H1 (cell line): ENCODE results near the gene ARHGAP15. TPM values are rescaled to one million over a fixed set of nuclear protein-coding genes. Genes with fewer than 3 reads are reported as not detected.

Experiments
- CTCF ChIA-PET: fragments of 300-600 bp; sonication (Branson Sonifier 250); formaldehyde crosslinking; loops from one replicate; lab custom pipeline; 2021; ENCODE audit not compliant: partially characterized antibody; lab: Charles Lee
- POLR2A ChIA-PET: fragments of 300-600 bp; sonication (Branson Sonifier 250); formaldehyde crosslinking; loops from one replicate; lab custom pipeline; 2021; ENCODE audit warnings: inconsistent platforms; ENCODE audit not compliant: partially characterized antibody; lab: Charles Lee
- DNase-seq, 2 experiments: peaks; one replicate each; pipeline versions ENCODE4 v3.0.0 to v3.0.0-alpha.2; 2010 to 2022; ENCODE audit warnings: low spot score in 2 of 2, low read depth in 1 of 2, mixed read lengths in 1 of 2
- FAIRE-seq: peaks from 2 replicates; lab custom pipeline; 2011; peaks lifted over from hg19 to GRCh38; lab: Jason Lieb, UNC
- H2AFZ ChIP-seq: 2 replicates; pipeline ENCODE4 v1.8.1; 2012; ENCODE audit warnings: low read length, inconsistent platforms
- H2AK5ac ChIP-seq: 2 replicates; pipeline ENCODE4 v1.6.1; 2013; ENCODE audit warnings: low read depth, low read length
- H2BK120ac ChIP-seq: replicated peaks from 2 replicates; pipeline ENCODE3; 2013; ENCODE audit warnings: low read depth, low read length, inconsistent platforms
- H2BK12ac ChIP-seq: 2 replicates; pipeline ENCODE4 v1.6.1; 2013; ENCODE audit warnings: low read depth, low read length
- H2BK15ac ChIP-seq: 2 replicates; pipeline ENCODE4 v1.6.1; 2013; ENCODE audit warnings: low read length
- H2BK20ac ChIP-seq: 2 replicates; pipeline ENCODE4 v1.6.1; 2013; ENCODE audit warnings: low read length
- H2BK5ac ChIP-seq: 2 replicates; pipeline ENCODE4 v1.6.1; 2013; ENCODE audit warnings: low read depth, low read length
- H3K14ac ChIP-seq: 2 replicates; pipeline ENCODE4 v1.6.1; 2013; ENCODE audit warnings: inconsistent platforms; ENCODE audit not compliant: insufficient read length
- H3K18ac ChIP-seq: 2 replicates; pipeline ENCODE4 v1.6.1; 2013; ENCODE audit warnings: low read length; ENCODE audit errors: extremely low read depth
- H3K23ac ChIP-seq: 2 replicates; pipeline ENCODE4 v1.6.1; 2013; ENCODE audit warnings: inconsistent platforms; ENCODE audit not compliant: insufficient read length
- H3K23me2 ChIP-seq: 2 replicates; pipeline ENCODE4 v1.6.1; 2013; ENCODE audit warnings: low read depth, low read length
- H3K27ac ChIP-seq: 2 replicates; pipeline ENCODE4 v1.6.1; 2011; ENCODE audit warnings: low read depth, low read length, inconsistent platforms
- H3K27me3 ChIP-seq, 4 experiments: replicated peaks in 1 of 4; 1 replicate in 1 of 4; 2 replicates in 3 of 4; pipeline versions ENCODE4 v1.6.1 to v1.8.1; 2011 to 2013; ENCODE audit warnings: low read length in 3 of 4, mild to moderate bottlenecking in 3 of 4, inconsistent platforms in 2 of 4, mixed read lengths in 2 of 4, moderate library complexity in 1 of 4; ENCODE audit not compliant: control insufficient read depth in 3 of 4, insufficient read depth in 3 of 4; ENCODE audit errors: extremely low read depth in 1 of 4
- H3K36me3 ChIP-seq, 4 experiments: 2 replicates each; pipeline versions ENCODE4 v1.6.1 to v1.8.1; 2011 to 2013; ENCODE audit warnings: mild to moderate bottlenecking in 4 of 4, low read length in 3 of 4, moderate library complexity in 2 of 4, control low read depth in 1 of 4, inconsistent platforms in 1 of 4; ENCODE audit not compliant: insufficient read depth in 4 of 4, control insufficient read depth in 2 of 4
- H3K4ac ChIP-seq: replicated peaks from 2 replicates; pipeline ENCODE3; 2013; ENCODE audit warnings: low read length, low read depth, mixed read lengths, inconsistent platforms; ENCODE audit not compliant: insufficient read length
- H3K4me1 ChIP-seq, 4 experiments: replicated peaks in 1 of 4; 1 replicate in 1 of 4; 2 replicates in 3 of 4; pipeline versions ENCODE4 v1.6.1 to v1.8.1; 2011 to 2013; ENCODE audit warnings: low read length in 3 of 4, inconsistent platforms in 2 of 4, mixed read lengths in 1 of 4; ENCODE audit not compliant: insufficient read depth in 4 of 4, control insufficient read depth in 3 of 4
- H3K4me2 ChIP-seq, 2 experiments: 2 replicates each; pipeline versions ENCODE4 v1.6.1 to v1.8.1; 2011 to 2013; ENCODE audit warnings: low read depth in 2 of 2, low read length in 2 of 2, control low read depth in 1 of 2, inconsistent platforms in 1 of 2, mild to moderate bottlenecking in 1 of 2; ENCODE audit not compliant: insufficient read depth in 1 of 2
- H3K4me3 ChIP-seq, 4 experiments: fragments of 200-600, 300-600 bp in 1 of 4; sonication (generic), shearing (Covaris generic), sonication (Bioruptor Twin) in 1 of 4; 2 replicates each; pipeline versions ENCODE4 v1.5.1 to v1.8.1; 2011 to 2016; ENCODE audit warnings: low read length in 4 of 4, low read depth in 3 of 4, control low read depth in 2 of 4, inconsistent platforms in 2 of 4, mild to moderate bottlenecking in 2 of 4, mixed read lengths in 1 of 4, moderate library complexity in 1 of 4; ENCODE audit not compliant: insufficient read depth in 2 of 4; ENCODE audit errors: extremely low read depth in 1 of 4
- H3K56ac ChIP-seq: replicated peaks from 2 replicates; pipeline ENCODE3; 2013; ENCODE audit warnings: low read depth, mild to moderate bottlenecking, mixed read lengths, low read length, inconsistent platforms; ENCODE audit not compliant: insufficient read length
- H3K79me1 ChIP-seq: 2 replicates; pipeline ENCODE4 v1.6.1; 2013; ENCODE audit warnings: low read depth, low read length, control low read depth
- H3K79me2 ChIP-seq, 2 experiments: 2 replicates each; pipeline versions ENCODE4 v1.6.1 to v1.8.1; 2012 to 2013; ENCODE audit warnings: low read length in 2 of 2, mild to moderate bottlenecking in 2 of 2, inconsistent platforms in 1 of 2; ENCODE audit not compliant: insufficient read depth in 2 of 2, control insufficient read depth in 1 of 2
- H3K9ac ChIP-seq, 4 experiments: replicated peaks in 1 of 4; 1 replicate in 1 of 4; 2 replicates in 3 of 4; pipeline versions ENCODE4 v1.6.1 to v1.8.1; 2011 to 2013; ENCODE audit warnings: low read depth in 3 of 4, low read length in 3 of 4, control low read depth in 2 of 4, mild to moderate bottlenecking in 2 of 4, moderate library complexity in 2 of 4, inconsistent platforms in 1 of 4; ENCODE audit errors: extremely low read depth in 1 of 4
- H3K9me3 ChIP-seq, 2 experiments: 2 replicates each; pipeline versions ENCODE4 v1.6.1 to v1.8.1; 2012 to 2013; ENCODE audit warnings: mild to moderate bottlenecking in 2 of 2, moderate library complexity in 2 of 2, control low read depth in 1 of 2, inconsistent platforms in 1 of 2, low read depth in 1 of 2, low read length in 1 of 2, mixed read lengths in 1 of 2; ENCODE audit not compliant: insufficient read depth in 2 of 2
- H4K20me1 ChIP-seq, 2 experiments: replicated peaks in 1 of 2; 2 replicates each; pipeline versions ENCODE3 to v1.8.1; 2011 to 2013; ENCODE audit warnings: inconsistent platforms in 2 of 2, low read length in 2 of 2, mild to moderate bottlenecking in 1 of 2; ENCODE audit not compliant: insufficient read depth in 2 of 2, control insufficient read depth in 1 of 2
- H4K5ac ChIP-seq: 2 replicates; pipeline ENCODE4 v1.6.1; 2013; ENCODE audit warnings: low read length, low read depth, mixed read lengths, inconsistent platforms; ENCODE audit not compliant: insufficient read length
- H4K8ac ChIP-seq: 2 replicates; pipeline ENCODE4 v1.8.0; 2013; ENCODE audit warnings: mild to moderate bottlenecking, moderate library complexity, low read length, inconsistent platforms; ENCODE audit not compliant: insufficient read depth; ENCODE audit errors: extremely low read depth
- H4K91ac ChIP-seq: replicated peaks from 2 replicates; pipeline ENCODE3; 2013; ENCODE audit warnings: low read length, mixed read lengths, inconsistent platforms; ENCODE audit not compliant: insufficient read length
- ATF3 ChIP-seq: IDR thresholded peaks from 2 replicates; pipeline ENCODE4 v1.6.1; 2011; ENCODE audit warnings: low read depth, mild to moderate bottlenecking, low read length; ENCODE audit not compliant: insufficient read depth
- CBX8 ChIP-seq: fragments of 300-800, 300-1000 bp; sonication (generic); IDR thresholded peaks from 2 replicates; pipeline ENCODE4 v1.7.1; 2016; ENCODE audit warnings: low read depth, low read length, borderline replicate concordance
- CHD1 ChIP-seq: IDR thresholded peaks from 2 replicates; pipeline ENCODE4 v1.6.1; 2012; ENCODE audit warnings: low read depth, low read length, improper control_type of control experiment
- CHD2 ChIP-seq: IDR thresholded peaks from 2 replicates; pipeline ENCODE4 v1.6.1; 2012; ENCODE audit warnings: low read length, improper control_type of control experiment
- CREB1 ChIP-seq: IDR thresholded peaks from 2 replicates; pipeline ENCODE4 v1.6.1; 2012; ENCODE audit warnings: inconsistent platforms
- EGR1 ChIP-seq: IDR thresholded peaks from 2 replicates; pipeline ENCODE4 v1.6.1; 2011; ENCODE audit warnings: low read depth, low read length, borderline replicate concordance
- GTF2F1 ChIP-seq: IDR thresholded peaks from 2 replicates; pipeline ENCODE4 v1.6.1; 2012; ENCODE audit warnings: low read depth, low read length, improper control_type of control experiment, borderline replicate concordance
- HDAC6 ChIP-seq: IDR thresholded peaks from one replicate; pipeline ENCODE4 v1.7.1; 2012; ENCODE audit warnings: low read depth, mild to moderate bottlenecking, inconsistent platforms, low read length, moderate library complexity
- KDM4A ChIP-seq: IDR thresholded peaks from one replicate; pipeline ENCODE4 v1.7.1; 2012; ENCODE audit warnings: low read depth, mild to moderate bottlenecking, moderate library complexity, low read length, inconsistent platforms; ENCODE audit not compliant: severe bottlenecking
- PHF8 ChIP-seq: fragments of 200-600 bp; sonication (generic); conservative IDR thresholded peaks from 2 replicates; pipeline ENCODE4 v1.7.1; 2012; ENCODE audit warnings: low read depth, mild to moderate bottlenecking, inconsistent platforms, low read length, moderate library complexity
- POLR2AphosphoS5 ChIP-seq: IDR thresholded peaks from 2 replicates; pipeline ENCODE4 v1.6.1; 2011; ENCODE audit warnings: low read depth, low read length
- SRF ChIP-seq: IDR thresholded peaks from 2 replicates; pipeline ENCODE4 v1.6.1; 2011; ENCODE audit warnings: mild to moderate bottlenecking, low read depth, low read length, moderate library complexity
- TAF1 ChIP-seq: IDR thresholded peaks from 2 replicates; pipeline ENCODE4 v1.6.1; 2011; ENCODE audit warnings: mild to moderate bottlenecking, low read depth, low read length
- TBP ChIP-seq: IDR thresholded peaks from 2 replicates; pipeline ENCODE4 v1.6.1; 2011; ENCODE audit warnings: low read depth, low read length, improper control_type of control experiment
- YY1 ChIP-seq: IDR thresholded peaks from 2 replicates; pipeline ENCODE4 v1.6.1; 2011; ENCODE audit warnings: low read depth, mild to moderate bottlenecking, low read length
- ZNF274 ChIP-seq: IDR thresholded peaks from 2 replicates; pipeline ENCODE4 v1.7.0; 2012; ENCODE audit warnings: low read length, borderline replicate concordance; ENCODE audit errors: extremely low read depth
- WGBS, 2 experiments: shearing (Covaris generic) in 1 of 2; methylation state at CpG; one replicate each; pipeline versions ENCODE4 v1.1.6 to v1.1.7; 2013 to 2015; ENCODE audit warnings: low lambda C conversion rate in 2 of 2, mixed read lengths in 2 of 2, inconsistent platforms in 1 of 2, low coverage in 1 of 2, missing lambda C conversion rate in 1 of 2; ENCODE audit not compliant: insufficient replicate concordance in 2 of 2, insufficient coverage in 1 of 2, insufficient read length in 1 of 2; ENCODE audit errors: extremely low coverage in 1 of 2, missing lambda C conversion rate in 1 of 2; 5-methylcytosine and 5-hydroxymethylcytosine counted together
- polyA plus RNA-seq, 7 experiments: library from polyadenylated mRNA; depleted of rRNA in 3 of 7; stranded (reverse) in 5 of 7; unstranded in 2 of 7; fragments of >200 nt in 5 of 7; fragments of 200-250 nt in 2 of 7; gene quantifications; 1 replicate in 5 of 7; 2 replicates in 1 of 7; 4 replicates in 1 of 7; pipeline versions ENCODE4 v1.2.1 to v1.2.3, GENCODE V29; 2011 to 2013; ENCODE audit warnings: missing spikeins in 2 of 7, mixed read lengths in 2 of 7
- total RNA-seq: library from RNA; stranded (reverse); fragmentation: NEBNext Ultra II Directional; extraction: Animal tissue kit (Norgen Biotek cat#: 25700); gene quantifications from 2 replicates; pipeline ENCODE4 v1.2.1, GENCODE V29; 2021

ARHGAP15 gene
- total and polyA plus RNA-seq, 2 of the 8 experiments (the other 6 are each of a cell fraction or from before 2014, with no cell fraction given) = not detected

GRCh38 chr2:143176606-143177005, 47.4 kb downstream of the ARHGAP15 start:
- H3K4me3 ChIP-seq = no peak overlapping the region
- H3K79me2 ChIP-seq = no peaks in the 10 kb centered on the region
- H3K9ac ChIP-seq = no peak overlapping the region
- H4K20me1 ChIP-seq = no peaks in the 10 kb centered on the region
- H2AK5ac ChIP-seq = no peak overlapping the region
- H3K56ac ChIP-seq = no peak overlapping the region
- no peak overlapping the region for H3K14ac ChIP-seq
- no peaks in the 10 kb centered on the region for H3K27me3 ChIP-seq
- no peaks in the 10 kb centered on the region for H3K36me3 ChIP-seq
- no peak overlapping the region for H3K4me2 ChIP-seq
- no peak overlapping the region for H3K18ac ChIP-seq
- H2BK120ac ChIP-seq = no peak overlapping the region
- H2BK20ac ChIP-seq = no peak overlapping the region
- no peak overlapping the region for H2BK12ac ChIP-seq
- H3K9me3 ChIP-seq = 0 out of 4 replicates have a peak, but pooled peaks cover 3 to 4% of the 10 kb centered on the region in 2 experiments
- H4K8ac ChIP-seq = no peak overlapping the region
- H4K5ac ChIP-seq = no peak overlapping the region
- WGBS, 2 experiments = 86% methylated on average over 3 of the region's 3 CpGs; no CpG with 5 or more reads in 1 of the 2 experiments
- H3K27ac ChIP-seq = no peak overlapping the region
- no peak overlapping the region for H4K91ac ChIP-seq
- no peaks in the 10 kb centered on the region for H3K4me1 ChIP-seq
- no peak overlapping the region for H2BK15ac ChIP-seq
- no peak for DNase-seq
- FAIRE-seq = no peak
- H2AFZ ChIP-seq = no peak overlapping the region
- H3K79me1 ChIP-seq = no peaks in the 10 kb centered on the region
- CTCF ChIA-PET = interaction anchor here (0.9 to 1.1 kb wide), 3 partner anchors 14 to 84 kb away, joined by 3 to 4 read pairs (median 3); no protein-coding TSS in a partner anchor
- no peaks in the 10 kb centered on the region for H3K23me2 ChIP-seq
- no peak overlapping the region for H3K23ac ChIP-seq
- POLR2A ChIA-PET = no interaction called here
- H2BK5ac ChIP-seq = no peak overlapping the region
- H3K4ac ChIP-seq = no peak overlapping the region
- TF ChIP-seq SRF (no peak), GTF2F1 (no peak), ATF3 (no peak), EGR1 (no peak), YY1 (no peak), POLR2AphosphoS5 (no peak), CREB1 (no peak), KDM4A (no peak), TBP (no peak), CHD1 (no peak), ZNF274 (no peak), PHF8 (no peak), CBX8 (no peak), CHD2 (no peak), HDAC6 (no peak), TAF1 (no peak)
